Esophagus squamous epithelium (tissue), 5 donors: ENCODE data around the gene GLIS1. TPM values are rescaled to one million over a fixed set of nuclear protein-coding genes. Genes with fewer than 3 reads are reported as not detected.

ENCODE experiments used
- DNase-seq: peaks from one replicate; lab custom pipeline; 2025; lab: John Stamatoyannopoulos, UW
- H3K27ac ChIP-seq, 4 donors: fragments of 200-600 bp; sonication (generic); one replicate each; pipeline ENCODE4 v1.5.1; 2016 to 2019; ENCODE audit warnings: mild to moderate bottlenecking in 1 of 4
- H3K27me3 ChIP-seq, 4 donors: fragments of 200-600 bp; sonication (generic); 1 replicate in 3 of 4; 2 replicates in 1 of 4; pipeline versions ENCODE4 v1.5.1 to v1.6.0; 2017 to 2021; ENCODE audit warnings: antibody characterized with exemption in 1 of 4
- H3K36me3 ChIP-seq, 3 donors: fragments of 200-600 bp; sonication (generic); one replicate each; pipeline ENCODE4 v1.5.1; 2016 to 2019
- H3K4me1 ChIP-seq, 3 donors: fragments of 200-600 bp; sonication (generic); one replicate each; pipeline ENCODE4 v1.5.1; 2017 to 2019
- H3K4me3 ChIP-seq, 4 donors: fragments of 200-600 bp; sonication (generic); 1 replicate in 3 of 4; 2 replicates in 1 of 4; pipeline ENCODE4 v1.5.1; 2016 to 2019; ENCODE audit warnings: mild to moderate bottlenecking in 2 of 4, moderate library complexity in 1 of 4
- H3K9me3 ChIP-seq, 3 donors: fragments of 200-600 bp; sonication (generic); one replicate each; pipeline ENCODE4 v1.5.1; 2016 to 2019
- POLR2A ChIP-seq, 4 donors: fragments of 450-650 bp; IDR thresholded peaks; one replicate each; pipeline ENCODE4 v1.6.1; 2017; ENCODE audit warnings: antibody characterized with exemption in 4 of 4, mild to moderate bottlenecking in 4 of 4, moderate library complexity in 3 of 4
- WGBS, 2 donors: methylation state at CpG; one replicate each; pipeline ENCODE4 v1.1.5; 2018; 5-methylcytosine and 5-hydroxymethylcytosine counted together
- intact Hi-C: fragments of 100-400 bp; cut with DNase I; formaldehyde crosslinking; loops from one replicate; pipeline ENCODE4 v1.15.0; 2022
- total RNA-seq, 4 donors: library from RNA; depleted of rRNA; stranded (reverse); fragments of >200 nt; gene quantifications; one replicate each; pipeline ENCODE4 v1.1.0, GENCODE V29; 2016
- TF ChIP-seq, protein P1 (sequence below), 6 experiments: fragments of 450-650 bp in 4 of 6; fragments of 200-600 bp in 2 of 6; sonication (generic) in 2 of 6; IDR thresholded peaks; one replicate each; pipeline ENCODE4 v1.5.1; 2016 to 2019; ENCODE audit warnings: antibody characterized with exemption in 6 of 6, mild to moderate bottlenecking in 4 of 6, moderate library complexity in 4 of 6
- donor health status: DM: yes; HTN: yes; CAD: no.

The GLIS1 gene
- total RNA-seq, 4 donors from 2014 or later: 0.57 TPM; not detected in 3

DNA sequence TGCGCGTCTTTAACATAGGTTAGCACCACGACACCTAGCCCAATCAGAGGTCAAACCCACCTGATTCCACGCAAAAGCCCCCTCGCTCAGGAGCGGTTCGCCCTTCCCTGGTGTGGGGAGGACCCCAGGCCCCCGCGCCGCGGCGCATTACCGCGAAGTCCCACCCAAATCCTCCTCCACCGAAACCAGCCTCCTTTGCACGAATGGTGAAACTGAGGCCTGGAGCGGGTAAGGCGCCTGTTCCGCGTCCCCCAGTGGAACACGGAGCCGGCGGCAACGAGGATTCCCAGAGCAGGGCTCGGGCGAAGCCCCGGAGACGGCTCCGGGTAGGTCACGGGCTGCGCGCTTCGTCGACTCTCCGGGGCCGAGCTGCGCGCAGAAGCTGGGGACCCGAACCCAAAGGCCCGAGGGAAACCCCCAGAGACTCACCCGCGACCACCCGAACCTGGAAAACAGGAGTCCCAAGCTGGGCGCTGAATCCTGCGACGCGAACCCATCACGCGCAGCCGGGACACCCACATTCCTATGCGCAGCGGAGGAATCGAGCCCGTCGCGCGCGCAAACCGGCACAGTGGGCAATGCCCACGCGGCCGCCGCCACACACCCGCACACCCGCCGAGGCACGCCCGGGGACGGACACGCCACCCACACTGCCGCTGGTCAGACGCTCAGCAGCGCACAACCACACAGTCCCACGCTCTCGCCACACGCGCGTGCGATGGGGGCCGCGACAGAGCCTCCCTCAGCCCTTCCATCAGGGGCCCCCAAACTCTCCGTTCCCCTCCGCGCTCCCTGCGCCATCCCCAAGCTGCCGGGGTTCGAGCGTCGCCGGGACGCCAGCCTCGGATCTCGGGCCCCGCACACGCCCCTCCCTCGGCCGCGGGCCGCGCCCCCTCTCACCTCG lies 507 bp downstream of the GLIS1 start:
- H3K27ac ChIP-seq: peak overlapping the region in 2 of 4 donors; percentile 48 to 64

DNA sequence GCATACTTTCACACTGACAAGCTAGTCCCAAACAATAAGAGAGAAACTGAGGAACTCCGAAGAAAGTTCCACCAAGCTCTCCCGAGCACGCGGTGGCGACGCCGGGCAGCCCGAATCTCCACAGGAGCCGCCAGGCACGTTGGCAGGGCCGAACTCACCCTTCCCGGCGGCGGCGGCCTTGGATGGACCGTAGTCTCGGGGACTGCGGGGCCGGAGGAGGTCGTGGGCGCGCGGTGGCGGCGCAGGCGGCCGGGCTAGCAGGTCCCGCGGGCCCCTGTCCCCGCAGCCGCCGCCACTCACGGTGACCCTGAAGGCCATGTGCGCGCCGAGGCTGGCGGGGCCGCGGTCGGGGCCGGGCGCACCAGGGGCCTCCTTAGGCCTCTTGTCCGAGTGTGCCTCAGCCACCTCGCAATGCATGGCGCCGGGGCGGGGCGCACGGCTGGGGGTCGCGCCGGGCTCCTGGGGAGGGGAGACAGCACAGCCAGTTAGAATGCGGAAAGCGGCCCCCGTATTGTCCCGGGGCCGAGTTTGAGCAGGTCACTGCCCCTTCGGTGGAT lies 1.2 kb downstream of the GLIS1 start:
- Histone ChIP-seq H3K27ac (peak overlapping the region in 3 of 4 donors; percentile 8 to 48 (median 43)), H3K4me1 (peaks cover 8 to 35% (median 23%) of the 10 kb centered on the region in 3 donors), H3K4me3 (peak overlapping the region; percentile 28 to 82 (median 54)), H3K36me3 (no peaks in the 10 kb centered on the region), H3K9me3 (peaks cover 0 to 4% (median under 1%) of the 10 kb centered on the region in 3 donors), H3K27me3 (peaks cover 8 to 99% (median 13%) of the 10 kb centered on the region in 4 donors)
- intact Hi-C loops: no loop called here
- 16 to 22% methylated on average over 5 to 8 of the region's 58 CpGs for WGBS, 2 donors
- DNase-seq: no peak
- TF ChIP-seq, protein P1, sequence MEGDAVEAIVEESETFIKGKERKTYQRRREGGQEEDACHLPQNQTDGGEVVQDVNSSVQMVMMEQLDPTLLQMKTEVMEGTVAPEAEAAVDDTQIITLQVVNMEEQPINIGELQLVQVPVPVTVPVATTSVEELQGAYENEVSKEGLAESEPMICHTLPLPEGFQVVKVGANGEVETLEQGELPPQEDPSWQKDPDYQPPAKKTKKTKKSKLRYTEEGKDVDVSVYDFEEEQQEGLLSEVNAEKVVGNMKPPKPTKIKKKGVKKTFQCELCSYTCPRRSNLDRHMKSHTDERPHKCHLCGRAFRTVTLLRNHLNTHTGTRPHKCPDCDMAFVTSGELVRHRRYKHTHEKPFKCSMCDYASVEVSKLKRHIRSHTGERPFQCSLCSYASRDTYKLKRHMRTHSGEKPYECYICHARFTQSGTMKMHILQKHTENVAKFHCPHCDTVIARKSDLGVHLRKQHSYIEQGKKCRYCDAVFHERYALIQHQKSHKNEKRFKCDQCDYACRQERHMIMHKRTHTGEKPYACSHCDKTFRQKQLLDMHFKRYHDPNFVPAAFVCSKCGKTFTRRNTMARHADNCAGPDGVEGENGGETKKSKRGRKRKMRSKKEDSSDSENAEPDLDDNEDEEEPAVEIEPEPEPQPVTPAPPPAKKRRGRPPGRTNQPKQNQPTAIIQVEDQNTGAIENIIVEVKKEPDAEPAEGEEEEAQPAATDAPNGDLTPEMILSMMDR (IDR thresholded peaks at IDR 0.05): no peak
- TF ChIP-seq POLR2A (IDR thresholded peaks at IDR 0.05): no peak

More for the DNA sequence above, 507 bp downstream of the GLIS1 start:
- H3K27me3 ChIP-seq: peaks cover 8 to 100% (median 13%) of the 10 kb centered on the region in 4 donors
- H3K9me3 ChIP-seq: peaks cover 0 to 8% (median 3%) of the 10 kb centered on the region in 3 donors
- 12% methylated on average over 14 of the region's 101 CpGs; no CpG with 5 or more reads in 1 of the 2 donors for WGBS, 2 donors
- intact Hi-C loops: no loop called here
- no peak for DNase-seq
- peaks cover 8 to 35% (median 23%) of the 10 kb centered on the region in 3 donors for H3K4me1 ChIP-seq
- peak overlapping the region; percentile 28 to 82 (median 54) for H3K4me3 ChIP-seq
- H3K36me3 ChIP-seq: no peaks in the 10 kb centered on the region
- TF ChIP-seq, protein P1 (IDR thresholded peaks at IDR 0.05): no peak
- no peak for TF ChIP-seq POLR2A (IDR thresholded peaks at IDR 0.05)

DNA sequence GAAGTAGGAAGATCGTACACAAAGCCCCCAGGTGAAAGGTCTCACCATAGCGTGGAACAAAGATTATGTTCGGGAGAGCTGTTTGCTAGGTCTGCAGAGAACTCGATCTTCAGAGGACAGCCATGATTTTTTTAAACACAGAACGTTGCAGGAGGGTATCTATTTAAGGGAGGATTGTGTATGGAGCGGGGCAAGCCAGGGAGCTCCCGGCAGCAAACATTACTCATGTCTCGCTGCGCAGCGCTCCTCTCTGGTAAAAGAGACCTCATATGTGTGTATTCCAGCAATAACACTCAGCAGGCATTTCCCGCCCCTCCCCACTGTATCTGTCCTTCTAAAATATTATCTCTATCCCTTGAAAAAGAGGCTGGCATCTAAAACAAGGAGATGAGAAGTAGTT lies 2.7 kb downstream of the GLIS1 start:
- H3K36me3 ChIP-seq: no peaks in the 10 kb centered on the region
- WGBS, 2 donors: 77 to 83% methylated on average over 11 of the region's 11 CpGs
- H3K27ac ChIP-seq: no peak overlapping the region
- no peaks in the 10 kb centered on the region for H3K9me3 ChIP-seq
- no peak for TF ChIP-seq POLR2A (IDR thresholded peaks at IDR 0.05)
- TF ChIP-seq, protein P1 (IDR thresholded peaks at IDR 0.05): no peak
- intact Hi-C loops: no loop called here
- DNase-seq: no peak
- H3K4me3 ChIP-seq: no peak overlapping the region
- peaks cover 8 to 35% (median 23%) of the 10 kb centered on the region in 3 donors for H3K4me1 ChIP-seq
- H3K27me3 ChIP-seq: peaks cover 8 to 95% (median 13%) of the 10 kb centered on the region in 4 donors

DNA sequence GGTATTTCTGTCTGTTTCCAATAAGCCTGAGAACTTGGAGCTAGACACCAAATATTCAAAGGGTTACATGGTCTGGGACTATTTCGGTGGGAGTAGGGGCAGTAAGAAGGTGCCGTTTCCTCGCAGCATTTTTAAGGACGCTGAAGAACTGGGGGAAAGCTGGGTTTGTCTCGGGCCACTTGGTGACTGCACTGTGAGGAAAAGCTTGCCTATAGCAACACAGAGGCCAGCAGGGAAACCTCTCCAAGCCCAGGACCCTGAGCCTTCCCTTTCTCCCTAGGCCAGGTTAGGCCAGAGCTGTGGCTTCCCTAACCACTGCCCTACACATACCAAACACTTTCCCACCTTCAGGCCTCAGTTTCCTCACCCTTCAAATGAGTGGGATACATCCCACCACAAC lies 3.3 kb downstream of the GLIS1 start:
- Histone ChIP-seq H3K27me3 (peaks cover 8 to 95% (median 13%) of the 10 kb centered on the region in 4 donors), H3K4me3 (no peak overlapping the region), H3K4me1 (peaks cover 8 to 35% (median 23%) of the 10 kb centered on the region in 3 donors), H3K27ac (peak overlapping the region in 1 of 4 donors; percentile 22), H3K36me3 (no peaks in the 10 kb centered on the region), H3K9me3 (no peaks in the 10 kb centered on the region)
- WGBS, 2 donors: 90 to 94% methylated on average over 5 of the region's 5 CpGs
- no peak for TF ChIP-seq POLR2A (IDR thresholded peaks at IDR 0.05)
- TF ChIP-seq, protein P1 (IDR thresholded peaks at IDR 0.05): no peak
- intact Hi-C loops: no loop called here
- no peak for DNase-seq
